SK-N-SH (cell line): ENCODE results near the gene OSBPL10. TPM values are rescaled to one million over a fixed set of nuclear protein-coding genes. Genes with fewer than 3 reads are reported as not detected.

Experiments used
- CTCF ChIA-PET: fragments of 300-600, 350-600 bp; formaldehyde crosslinking; extraction: SDS; loops from one replicate; lab custom pipeline; 2021; lab: Yijun Ruan, JAX
- POLR2A ChIA-PET: fragments of 350-600 bp; sonication (Branson Sonifier 250); formaldehyde crosslinking; extraction: SDS; loops from one replicate; lab custom pipeline; 2020; ENCODE audit warnings: antibody characterized with exemption, inconsistent platforms; lab: Yijun Ruan, JAX
- DNase-seq: peaks from one replicate; pipeline ENCODE4 v3.0.0; 2012
- H2AFZ ChIP-seq: fragments of 200-600 bp; sonication (generic); 2 replicates; pipeline ENCODE4 v1.8.1; 2016; ENCODE audit warnings: antibody characterized with exemption, mild to moderate bottlenecking, low read depth
- H3F3A ChIP-seq: fragments of 200-600 bp; sonication (generic); replicated peaks from 2 replicates; pipeline ENCODE3; 2016; ENCODE audit warnings: antibody characterized with exemption, mild to moderate bottlenecking; ENCODE audit not compliant: insufficient read depth
- H3K27ac ChIP-seq, 2 experiments: fragments of 200-500 bp in 1 of 2; fragments of 200-600 bp in 1 of 2; sonication (Bioruptor generic) in 1 of 2; sonication (generic), shearing (Covaris generic) in 1 of 2; 2 replicates each; pipeline versions ENCODE4 v1.5.1 to v1.6.1; 2014 to 2016; ENCODE audit warnings: low read depth in 2 of 2, inconsistent platforms in 1 of 2, low read length in 1 of 2, mild to moderate bottlenecking in 1 of 2, mixed read lengths in 1 of 2
- H3K27me3 ChIP-seq: fragments of 200-600 bp; sonication (generic), shearing (Covaris generic); 2 replicates; pipeline ENCODE4 v1.6.1; 2016; ENCODE audit warnings: mixed run types; ENCODE audit not compliant: insufficient read depth
- H3K36me3 ChIP-seq, 2 experiments: fragments of 200-500 bp in 1 of 2; fragments of 200-600 bp in 1 of 2; sonication (Bioruptor generic) in 1 of 2; sonication (generic) in 1 of 2; replicated peaks in 1 of 2; 2 replicates each; pipeline versions ENCODE3 to v1.5.1; 2014 to 2016; ENCODE audit warnings: low read length in 1 of 2, mild to moderate bottlenecking in 1 of 2; ENCODE audit not compliant: insufficient read depth in 2 of 2, control insufficient read depth in 1 of 2
- H3K4me1 ChIP-seq, 2 experiments: fragments of 200-500 bp in 1 of 2; fragments of 200-600 bp in 1 of 2; sonication (Bioruptor generic) in 1 of 2; sonication (generic), shearing (Covaris generic) in 1 of 2; 2 replicates each; pipeline versions ENCODE4 v1.5.1 to v1.6.1; 2014 to 2016; ENCODE audit warnings: low read depth in 1 of 2, low read length in 1 of 2, mixed run types in 1 of 2; ENCODE audit not compliant: insufficient read depth in 2 of 2, control insufficient read depth in 1 of 2
- H3K4me2 ChIP-seq: fragments of 200-600 bp; sonication (generic), shearing (Covaris generic); 2 replicates; pipeline ENCODE4 v1.6.1; 2017; ENCODE audit warnings: mixed run types
- H3K4me3 ChIP-seq, 2 experiments: fragments of 200-500 bp in 1 of 2; fragments of 200-600 bp in 1 of 2; sonication (Bioruptor generic) in 1 of 2; sonication (generic), shearing (Covaris generic) in 1 of 2; 2 replicates each; pipeline versions ENCODE4 v1.5.1 to v1.8.1; 2014 to 2016; ENCODE audit warnings: low read depth in 2 of 2, inconsistent platforms in 1 of 2, low read length in 1 of 2, mild to moderate bottlenecking in 1 of 2, mixed read lengths in 1 of 2, moderate library complexity in 1 of 2
- H3K79me2 ChIP-seq: fragments of 200-600 bp; sonication (generic); 2 replicates; pipeline ENCODE4 v1.8.1; 2017; ENCODE audit warnings: mild to moderate bottlenecking; ENCODE audit not compliant: insufficient read depth
- H3K9ac ChIP-seq: fragments of 200-600 bp; sonication (generic); 2 replicates; pipeline ENCODE4 v1.6.1; 2017; ENCODE audit warnings: mixed run types
- H3K9me2 ChIP-seq: fragments of 200-600 bp; sonication (generic); 2 replicates; pipeline ENCODE4 v1.6.1; 2017; ENCODE audit warnings: mixed run types
- H3K9me3 ChIP-seq: fragments of 200-600 bp; sonication (generic); 2 replicates; pipeline ENCODE4 v1.6.1; 2017; ENCODE audit warnings: mixed run types, mild to moderate bottlenecking, moderate library complexity
- H4K20me1 ChIP-seq: fragments of 200-600 bp; sonication (generic); 2 replicates; pipeline ENCODE4 v1.6.1; 2017; ENCODE audit warnings: mild to moderate bottlenecking, mixed run types; ENCODE audit not compliant: insufficient read depth
- CHD2 ChIP-seq: fragments of 150-350 bp; IDR thresholded peaks from 2 replicates; pipeline ENCODE4 v1.6.1; 2018; ENCODE audit warnings: low read length; ENCODE audit not compliant: partially characterized antibody
- ELF1 ChIP-seq: IDR thresholded peaks from 2 replicates; pipeline ENCODE4 v1.4.0; 2012
- EP300 ChIP-seq, 2 experiments: IDR thresholded peaks; 2 replicates each; pipeline versions ENCODE4 v1.4.0 to v1.6.1; 2012; ENCODE audit warnings: borderline replicate concordance in 1 of 2, low read depth in 1 of 2, low read length in 1 of 2
- EZH2phosphoT487 ChIP-seq: fragments of 200-600 bp; sonication (generic); IDR thresholded peaks from 2 replicates; pipeline ENCODE4 v1.6.1; 2017; ENCODE audit warnings: low read depth, mixed run types, mild to moderate bottlenecking, antibody characterized with exemption, moderate library complexity, borderline replicate concordance
- FOXJ3 ChIP-seq: sonication (generic); formaldehyde crosslinking; IDR thresholded peaks from 2 replicates; pipeline ENCODE4 v1.5.1; 2020; ENCODE audit warnings: mild to moderate bottlenecking, missing genetic modification reagents
- GABPA ChIP-seq: IDR thresholded peaks from 2 replicates; pipeline ENCODE4 v1.4.0; 2012; ENCODE audit warnings: low read depth, mild to moderate bottlenecking
- GATA2 ChIP-seq: sonication (generic); formaldehyde crosslinking; IDR thresholded peaks from 2 replicates; pipeline ENCODE4 v1.5.0; 2020; ENCODE audit warnings: mild to moderate bottlenecking, missing genetic modification reagents
- JUND ChIP-seq: IDR thresholded peaks from 2 replicates; pipeline ENCODE4 v1.4.0; 2012
- NFIC ChIP-seq: IDR thresholded peaks from 2 replicates; pipeline ENCODE4 v1.4.0; 2012; ENCODE audit warnings: borderline replicate concordance
- NRF1 ChIP-seq: IDR thresholded peaks from 2 replicates; pipeline ENCODE4 v1.6.1; 2012; ENCODE audit warnings: low read depth, mild to moderate bottlenecking, low read length
- POLR2AphosphoS5 ChIP-seq: IDR thresholded peaks from 2 replicates; pipeline ENCODE4 v1.6.1; 2012; ENCODE audit warnings: low read depth, low read length
- RAD21 ChIP-seq: IDR thresholded peaks from 2 replicates; pipeline ENCODE4 v1.6.1; 2012; ENCODE audit warnings: mild to moderate bottlenecking, low read length
- RFX5 ChIP-seq: IDR thresholded peaks from 2 replicates; pipeline ENCODE4 v1.6.1; 2012; ENCODE audit warnings: mild to moderate bottlenecking, improper control_type of control experiment, low read length
- RXRA ChIP-seq: IDR thresholded peaks from 2 replicates; pipeline ENCODE4 v1.4.0; 2012; ENCODE audit warnings: low read depth, mild to moderate bottlenecking, borderline replicate concordance
- SMC3 ChIP-seq: IDR thresholded peaks from 2 replicates; pipeline ENCODE4 v1.6.1; 2012; ENCODE audit warnings: low read depth, low read length, improper control_type of control experiment
- TAF1 ChIP-seq: IDR thresholded peaks from 2 replicates; pipeline ENCODE4 v1.6.1; 2012; ENCODE audit warnings: low read depth, mild to moderate bottlenecking, low read length, moderate library complexity, borderline replicate concordance
- TCF12 ChIP-seq: IDR thresholded peaks from 2 replicates; pipeline ENCODE4 v1.4.0; 2012
- TEAD4 ChIP-seq: IDR thresholded peaks from 2 replicates; pipeline ENCODE4 v1.4.0; 2012; ENCODE audit warnings: mild to moderate bottlenecking, borderline replicate concordance; ENCODE audit not compliant: insufficient read depth
- YY1 ChIP-seq: IDR thresholded peaks from 2 replicates; pipeline ENCODE4 v1.4.0; 2012; ENCODE audit warnings: low read depth, mild to moderate bottlenecking
- WGBS: methylation state at CpG from one replicate; pipeline ENCODE4 v1.1.6; 2017; ENCODE audit warnings: low lambda C conversion rate; 5-methylcytosine and 5-hydroxymethylcytosine counted together
- polyA plus RNA-seq, 3 experiments: library from polyadenylated mRNA; depleted of rRNA; stranded (reverse); fragments of >200 nt; gene quantifications; 2 replicates each; pipeline ENCODE4 v1.2.3, GENCODE V29; 2012
- TF ChIP-seq, protein P1 (sequence below): IDR thresholded peaks from 2 replicates; pipeline ENCODE4 v1.4.0; 2012; ENCODE audit warnings: low read depth
- TF ChIP-seq, protein P2 (sequence below): IDR thresholded peaks from 2 replicates; pipeline ENCODE4 v1.4.0; 2012; ENCODE audit warnings: low read depth, borderline replicate concordance
- TF ChIP-seq, protein P3 (sequence below): IDR thresholded peaks from 2 replicates; pipeline ENCODE4 v1.6.1; 2012; ENCODE audit warnings: mild to moderate bottlenecking, low read depth, low read length, moderate library complexity
- TF ChIP-seq, protein P4 (sequence below): fragments of 150-350 bp; IDR thresholded peaks from 2 replicates; pipeline ENCODE4 v1.6.1; 2017; ENCODE audit warnings: antibody characterized with exemption, low read length, low read depth, borderline replicate concordance

The OSBPL10 gene
- polyA plus RNA-seq, 1 of the 3 experiments (the other 2 are of a cell fraction): 0.12 TPM

GRCh38 chr3:31937225-31937624, 43.8 kb downstream of the OSBPL10 start:
- CTCF ChIA-PET: no interaction called here
- Histone ChIP-seq H3K4me2 (no peak overlapping the region), H2AFZ (no peak overlapping the region), H3K4me3 (no peak overlapping the region), H3F3A (no peaks in the 10 kb centered on the region), H3K9me2 (no peaks in the 10 kb centered on the region), H3K27ac (no peak overlapping the region), H3K4me1 (no peaks in the 10 kb centered on the region), H3K9me3 (no peaks in the 10 kb centered on the region; the same call in 1 of the 2 replicates), H3K9ac (no peak overlapping the region), H3K27me3 (no peaks in the 10 kb centered on the region), H3K79me2 (no peaks in the 10 kb centered on the region), H4K20me1 (no peaks in the 10 kb centered on the region), H3K36me3 (no peaks in the 10 kb centered on the region)
- TF ChIP-seq NRF1: no peak
- TF ChIP-seq RXRA: no peak
- no peak for TF ChIP-seq TCF12
- no peak for TF ChIP-seq ELF1
- no peak for TF ChIP-seq EZH2phosphoT487
- no peak for TF ChIP-seq GATA2 (CRISPR knock-in tag)
- TF ChIP-seq TEAD4: no peak
- TF ChIP-seq FOXJ3 (CRISPR knock-in tag): no peak
- no peak for DNase-seq
- POLR2A ChIA-PET: no interaction called here
- 53% methylated on average over 4 of the region's 4 CpGs for WGBS

GRCh38 chr3:31936420-31937060, 44.5 kb downstream of the OSBPL10 start:
- no peaks in the 10 kb centered on the region for H3K9me2 ChIP-seq
- no peaks in the 10 kb centered on the region; the same call in 1 of the 2 replicates for H3K9me3 ChIP-seq
- H3K9ac ChIP-seq: no peak overlapping the region
- no peaks in the 10 kb centered on the region for H3K4me1 ChIP-seq
- no peak overlapping the region for H3K4me2 ChIP-seq
- H4K20me1 ChIP-seq: no peaks in the 10 kb centered on the region
- H3K36me3 ChIP-seq: no peaks in the 10 kb centered on the region
- ChIA-PET CTCF (no interaction called here), POLR2A (no interaction called here)
- no peak overlapping the region for H2AFZ ChIP-seq
- no peaks in the 10 kb centered on the region for H3F3A ChIP-seq
- DNase-seq: no peak
- TF ChIP-seq POLR2AphosphoS5: no peak
- TF ChIP-seq GABPA: no peak
- TF ChIP-seq, protein P1, sequence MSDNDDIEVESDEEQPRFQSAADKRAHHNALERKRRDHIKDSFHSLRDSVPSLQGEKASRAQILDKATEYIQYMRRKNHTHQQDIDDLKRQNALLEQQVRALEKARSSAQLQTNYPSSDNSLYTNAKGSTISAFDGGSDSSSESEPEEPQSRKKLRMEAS: no peak
- no peak for TF ChIP-seq TCF12
- no peak for TF ChIP-seq SMC3
- TF ChIP-seq RXRA: no peak
- no peak for TF ChIP-seq EP300 (IDR thresholded peaks at IDR 0.05; ENCODE audit: borderline replicate concordance in 1 of 2, low read depth in 1 of 2, low read length in 1 of 2)
- TF ChIP-seq CHD2: no peak
- no peak for TF ChIP-seq RAD21
- no peak for TF ChIP-seq YY1
- TF ChIP-seq, protein P2, sequence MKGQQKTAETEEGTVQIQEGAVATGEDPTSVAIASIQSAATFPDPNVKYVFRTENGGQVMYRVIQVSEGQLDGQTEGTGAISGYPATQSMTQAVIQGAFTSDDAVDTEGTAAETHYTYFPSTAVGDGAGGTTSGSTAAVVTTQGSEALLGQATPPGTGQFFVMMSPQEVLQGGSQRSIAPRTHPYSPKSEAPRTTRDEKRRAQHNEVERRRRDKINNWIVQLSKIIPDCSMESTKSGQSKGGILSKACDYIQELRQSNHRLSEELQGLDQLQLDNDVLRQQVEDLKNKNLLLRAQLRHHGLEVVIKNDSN: no peak
- no peak for TF ChIP-seq JUND
- TF ChIP-seq, protein P3, sequence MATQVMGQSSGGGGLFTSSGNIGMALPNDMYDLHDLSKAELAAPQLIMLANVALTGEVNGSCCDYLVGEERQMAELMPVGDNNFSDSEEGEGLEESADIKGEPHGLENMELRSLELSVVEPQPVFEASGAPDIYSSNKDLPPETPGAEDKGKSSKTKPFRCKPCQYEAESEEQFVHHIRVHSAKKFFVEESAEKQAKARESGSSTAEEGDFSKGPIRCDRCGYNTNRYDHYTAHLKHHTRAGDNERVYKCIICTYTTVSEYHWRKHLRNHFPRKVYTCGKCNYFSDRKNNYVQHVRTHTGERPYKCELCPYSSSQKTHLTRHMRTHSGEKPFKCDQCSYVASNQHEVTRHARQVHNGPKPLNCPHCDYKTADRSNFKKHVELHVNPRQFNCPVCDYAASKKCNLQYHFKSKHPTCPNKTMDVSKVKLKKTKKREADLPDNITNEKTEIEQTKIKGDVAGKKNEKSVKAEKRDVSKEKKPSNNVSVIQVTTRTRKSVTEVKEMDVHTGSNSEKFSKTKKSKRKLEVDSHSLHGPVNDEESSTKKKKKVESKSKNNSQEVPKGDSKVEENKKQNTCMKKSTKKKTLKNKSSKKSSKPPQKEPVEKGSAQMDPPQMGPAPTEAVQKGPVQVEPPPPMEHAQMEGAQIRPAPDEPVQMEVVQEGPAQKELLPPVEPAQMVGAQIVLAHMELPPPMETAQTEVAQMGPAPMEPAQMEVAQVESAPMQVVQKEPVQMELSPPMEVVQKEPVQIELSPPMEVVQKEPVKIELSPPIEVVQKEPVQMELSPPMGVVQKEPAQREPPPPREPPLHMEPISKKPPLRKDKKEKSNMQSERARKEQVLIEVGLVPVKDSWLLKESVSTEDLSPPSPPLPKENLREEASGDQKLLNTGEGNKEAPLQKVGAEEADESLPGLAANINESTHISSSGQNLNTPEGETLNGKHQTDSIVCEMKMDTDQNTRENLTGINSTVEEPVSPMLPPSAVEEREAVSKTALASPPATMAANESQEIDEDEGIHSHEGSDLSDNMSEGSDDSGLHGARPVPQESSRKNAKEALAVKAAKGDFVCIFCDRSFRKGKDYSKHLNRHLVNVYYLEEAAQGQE: no peak
- TF ChIP-seq ELF1: no peak
- TF ChIP-seq TEAD4: no peak
- TF ChIP-seq, protein P4, sequence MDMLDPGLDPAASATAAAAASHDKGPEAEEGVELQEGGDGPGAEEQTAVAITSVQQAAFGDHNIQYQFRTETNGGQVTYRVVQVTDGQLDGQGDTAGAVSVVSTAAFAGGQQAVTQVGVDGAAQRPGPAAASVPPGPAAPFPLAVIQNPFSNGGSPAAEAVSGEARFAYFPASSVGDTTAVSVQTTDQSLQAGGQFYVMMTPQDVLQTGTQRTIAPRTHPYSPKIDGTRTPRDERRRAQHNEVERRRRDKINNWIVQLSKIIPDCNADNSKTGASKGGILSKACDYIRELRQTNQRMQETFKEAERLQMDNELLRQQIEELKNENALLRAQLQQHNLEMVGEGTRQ: no peak
- no peak for TF ChIP-seq TAF1
- no peak for TF ChIP-seq NFIC
- no peak for TF ChIP-seq RFX5
- no peak for TF ChIP-seq GATA2 (CRISPR knock-in tag)
- H3K27ac ChIP-seq: no peak overlapping the region
- H3K4me3 ChIP-seq: no peak overlapping the region
- H3K79me2 ChIP-seq: no peaks in the 10 kb centered on the region
- WGBS: 45% methylated on average over 1 of the region's 1 CpG
- H3K27me3 ChIP-seq: no peaks in the 10 kb centered on the region
